Endometrial microvascular endothelial cells (primary cell): Measurements from ENCODE around the gene PLEKHG7. TPM values are rescaled to one million over a fixed set of nuclear protein-coding genes. Genes with fewer than 3 reads are reported as not detected.

Source experiments
- in situ Hi-C: cut with HindIII; loops from 2 replicates; pipeline ENCODE4 v1.10.0; 2017; ENCODE audit warnings: low sequenced_read_pairs, low pct_unique_long_range_greater_than_20kb; ENCODE audit errors: inconsistent ontology term
- total RNA-seq: library from RNA; depleted of rRNA; stranded (reverse); fragments of >200 nt; gene quantifications from one replicate; pipeline ENCODE4 v1.2.3, GENCODE V29; 2015; ENCODE audit errors: inconsistent ontology term

The PLEKHG7 gene
- total RNA-seq, 1 donor from 2014 or later = not detected

DNA sequence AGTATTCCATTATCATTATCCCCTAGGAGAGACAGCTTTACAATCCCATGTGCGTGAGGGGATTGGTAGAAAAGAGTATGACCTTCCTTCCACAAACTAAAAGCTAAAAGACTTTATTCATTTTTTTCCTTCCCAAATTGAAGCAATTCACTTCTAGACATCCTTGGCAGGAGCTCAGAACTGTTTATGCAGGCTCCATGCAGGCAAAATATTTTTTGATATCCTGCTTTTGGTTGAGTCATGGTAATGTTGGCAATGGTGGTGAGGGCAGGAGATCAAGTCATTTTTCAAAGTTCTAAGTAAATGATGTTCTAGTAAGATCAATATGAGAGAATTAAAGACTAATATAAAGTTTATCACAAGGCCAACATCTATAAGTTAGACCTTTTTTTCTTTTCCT is 1.3 kb upstream of the PLEKHG7 start:
- in situ Hi-C loops = no loop called here

DNA sequence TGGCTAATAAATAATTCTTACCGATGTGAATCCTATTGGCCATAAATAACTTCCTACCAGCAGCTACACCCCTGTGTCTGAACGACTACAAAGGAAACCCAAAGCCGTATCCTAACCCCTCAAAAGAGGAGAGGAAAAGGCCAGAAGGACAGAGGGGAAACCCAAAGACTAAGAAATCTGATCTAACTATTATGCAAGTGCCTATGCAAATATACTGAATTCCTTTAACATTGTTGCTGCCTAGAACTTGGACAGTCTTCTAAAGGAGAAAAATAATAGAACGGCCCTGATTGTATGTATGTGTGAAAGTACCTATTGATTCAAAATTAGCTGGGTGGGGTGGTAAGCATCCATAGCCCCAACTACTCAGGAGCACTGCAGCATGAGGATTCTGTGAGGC is 997 bp downstream of the PLEKHG7 start:
- in situ Hi-C loops = no loop called here

GRCh38 chr12:92706594-92706993 is 3.8 kb downstream of the PLEKHG7 start:
- in situ Hi-C loops = no loop called here

DNA sequence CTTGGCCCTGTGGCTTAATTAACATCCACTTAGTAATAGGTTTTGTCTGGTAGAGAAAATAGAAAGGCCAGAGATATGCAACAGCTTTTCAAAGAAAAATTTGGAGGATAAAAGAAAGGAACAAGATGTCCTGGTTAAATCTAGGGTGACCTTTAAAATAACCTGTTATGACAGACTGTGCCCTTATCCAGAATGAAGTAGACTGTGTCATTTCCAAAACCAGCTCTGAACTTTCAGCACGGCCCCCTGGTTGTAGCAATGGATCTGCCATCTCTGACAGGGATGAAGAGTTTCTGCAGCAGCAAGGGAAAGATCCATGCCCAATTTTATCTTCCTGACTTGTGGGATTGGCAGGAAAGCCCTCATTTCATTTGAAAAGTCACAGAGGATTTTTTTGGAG is 5.1 kb downstream of the PLEKHG7 start:
- in situ Hi-C loops = no loop called here

DNA sequence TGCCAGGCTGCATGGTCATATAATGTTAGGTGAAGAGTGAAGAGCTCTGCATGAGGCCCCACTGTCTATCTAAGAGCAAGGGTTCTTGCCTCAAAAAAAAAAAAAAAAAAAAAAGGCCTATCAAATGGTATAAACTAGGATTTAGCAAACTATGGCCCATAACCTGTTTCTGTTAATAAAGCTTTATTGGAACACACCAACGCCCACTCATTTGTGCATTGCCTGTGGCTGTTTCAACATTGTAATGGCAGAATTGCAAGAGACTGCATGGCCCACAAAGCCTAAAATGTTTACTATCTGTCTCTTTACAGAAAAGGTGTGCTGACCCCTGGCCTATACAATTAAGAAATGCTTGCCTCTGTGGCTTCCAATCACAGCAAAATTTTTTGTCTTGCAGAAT is 12.8 kb downstream of the PLEKHG7 start:
- in situ Hi-C loops = no loop called here

DNA sequence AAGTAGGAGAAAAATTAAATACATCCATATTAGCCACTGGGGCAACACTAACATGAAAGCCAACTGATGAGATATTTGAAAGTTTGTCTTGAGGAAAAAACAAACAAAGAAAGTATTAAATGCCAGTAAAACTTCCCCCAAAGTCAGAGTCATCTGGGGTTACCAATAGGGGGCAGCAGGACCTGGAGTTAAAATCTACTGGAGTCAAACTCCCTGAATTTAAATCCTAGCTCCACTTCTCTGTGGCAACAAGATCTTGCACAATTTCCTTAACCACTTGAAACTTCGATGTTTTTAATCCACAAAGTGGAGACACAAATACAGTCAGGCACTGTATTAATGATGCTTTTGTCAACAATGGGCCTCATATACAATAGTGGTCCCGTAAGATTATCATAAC is 14.4 kb downstream of the PLEKHG7 start:
- in situ Hi-C loops = no loop called here

- in situ Hi-C loops = no loop called here
Observed at GRCh38 chr12:92718483-92718990, 15.7 kb downstream of the PLEKHG7 start.

DNA sequence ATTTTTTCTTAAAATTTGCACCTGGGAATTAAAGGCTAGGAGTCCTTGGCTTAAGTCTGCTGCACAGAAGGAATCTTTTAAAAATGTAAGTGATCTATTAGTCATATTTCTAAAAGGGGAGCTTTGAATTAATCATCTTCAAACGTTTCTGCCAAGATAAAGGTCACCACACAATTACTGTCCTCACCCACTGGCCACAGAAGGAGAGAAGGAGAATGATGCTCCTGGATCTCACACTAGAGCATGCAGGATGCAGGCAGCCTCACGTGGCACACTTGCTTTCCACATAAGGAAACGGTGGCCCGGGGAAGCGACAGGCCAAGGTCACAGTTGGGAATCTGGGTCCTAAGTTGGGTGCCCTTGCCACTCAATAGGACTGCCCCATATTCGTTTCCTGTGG is 16.9 kb downstream of the PLEKHG7 start:
- in situ Hi-C loops = no loop called here

DNA sequence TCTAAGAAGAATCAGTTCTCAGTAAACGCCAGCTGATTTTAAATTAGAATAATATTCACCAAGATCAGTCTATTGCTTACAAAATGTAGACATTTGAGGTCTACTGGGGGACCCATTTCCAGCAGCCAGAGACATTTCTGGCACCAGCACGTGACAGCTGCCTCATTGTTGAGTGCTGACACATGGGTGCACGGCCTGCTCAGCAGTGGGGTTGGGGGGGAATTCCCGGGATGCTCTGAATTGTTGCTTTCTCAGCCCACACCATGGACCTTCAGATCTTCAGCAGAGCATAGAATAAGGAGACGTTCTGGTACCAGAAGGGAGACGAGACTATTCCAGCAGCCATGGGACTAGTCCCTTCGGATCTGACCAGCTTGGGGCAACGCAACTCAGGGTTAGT is 18.3 kb downstream of the PLEKHG7 start:
- in situ Hi-C loops = no loop called here

- in situ Hi-C loops = no loop called here
Observed at GRCh38 chr12:92721656-92722055, 18.9 kb downstream of the PLEKHG7 start.

- in situ Hi-C loops = no loop called here
Observed at GRCh38 chr12:92722897-92723296, 20.1 kb downstream of the PLEKHG7 start.

DNA sequence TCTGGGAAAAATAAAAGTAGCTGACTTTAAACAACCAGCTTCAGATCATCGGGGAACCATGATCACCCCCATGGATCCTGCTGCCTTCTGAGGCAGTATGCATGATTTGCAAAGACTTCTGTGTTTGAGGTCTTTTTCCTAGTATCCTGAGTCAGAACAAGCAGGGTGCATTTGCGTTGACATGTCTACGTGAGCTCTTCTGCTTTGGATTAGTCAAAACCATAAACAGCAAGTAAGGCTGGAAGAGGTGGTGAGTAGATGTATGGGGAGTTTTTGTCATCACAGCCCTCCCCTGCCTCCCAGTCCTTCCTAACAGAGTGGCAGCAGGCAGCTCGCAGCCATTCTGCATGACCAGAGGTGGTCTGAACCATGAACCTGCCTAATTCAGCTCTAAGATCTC is 24.1 kb downstream of the PLEKHG7 start:
- in situ Hi-C loops = no loop called here

DNA sequence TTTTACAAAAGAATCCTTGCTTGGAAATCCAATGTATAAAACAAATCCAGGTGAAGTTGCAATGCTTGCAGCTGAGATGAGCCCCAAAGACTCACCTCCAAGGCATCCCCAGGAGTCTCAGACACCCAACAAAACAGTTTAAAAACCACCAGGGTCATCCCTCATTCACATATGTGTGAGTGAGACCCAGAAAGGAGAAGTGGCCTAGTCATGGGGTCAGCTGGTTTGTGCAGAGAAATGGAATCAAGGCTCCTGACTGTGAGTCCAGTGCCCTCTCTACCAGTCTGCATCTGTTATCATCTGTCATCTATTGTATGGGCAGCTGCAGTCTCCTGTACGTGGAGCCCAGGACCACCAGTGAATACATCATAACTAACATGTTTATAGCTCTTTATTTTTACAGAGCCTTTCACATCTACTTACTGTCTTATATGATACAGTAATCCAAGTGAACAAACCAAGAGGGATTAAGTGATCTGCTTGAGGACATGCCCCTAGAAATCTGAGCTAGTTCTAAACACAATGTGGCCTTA is 27.1 kb downstream of the PLEKHG7 start:
- in situ Hi-C loops = no loop called here

- in situ Hi-C loops = no loop called here
Observed at GRCh38 chr12:92730758-92731157, 28.0 kb downstream of the PLEKHG7 start.

GRCh38 chr12:92732216-92732615 is 29.4 kb downstream of the PLEKHG7 start:
- in situ Hi-C loops = no loop called here

GRCh38 chr12:92732716-92733115 is 29.9 kb downstream of the PLEKHG7 start:
- in situ Hi-C loops = no loop called here

- in situ Hi-C loops = no loop called here
Observed at GRCh38 chr12:92733181-92733580, 30.4 kb downstream of the PLEKHG7 start.

- in situ Hi-C loops = no loop called here
Observed at GRCh38 chr12:92733661-92734060, 30.9 kb downstream of the PLEKHG7 start.

- in situ Hi-C loops = no loop called here
Observed at GRCh38 chr12:92735131-92735721, 32.4 kb downstream of the PLEKHG7 start.

GRCh38 chr12:92736605-92737004 is 33.8 kb downstream of the PLEKHG7 start:
- in situ Hi-C loops = no loop called here
